Measurements from ENCODE around the gene ANXA8. TPM values are rescaled to one million over a fixed set of nuclear protein-coding genes. Genes with fewer than 3 reads are reported as not detected.
A peak's percentile ranks its signal among the peaks of the same experiment; 100 is the strongest.

The ANXA8 gene
- total RNA-seq, 1 experiment from 2014 or later: 0.22 TPM

DNA sequence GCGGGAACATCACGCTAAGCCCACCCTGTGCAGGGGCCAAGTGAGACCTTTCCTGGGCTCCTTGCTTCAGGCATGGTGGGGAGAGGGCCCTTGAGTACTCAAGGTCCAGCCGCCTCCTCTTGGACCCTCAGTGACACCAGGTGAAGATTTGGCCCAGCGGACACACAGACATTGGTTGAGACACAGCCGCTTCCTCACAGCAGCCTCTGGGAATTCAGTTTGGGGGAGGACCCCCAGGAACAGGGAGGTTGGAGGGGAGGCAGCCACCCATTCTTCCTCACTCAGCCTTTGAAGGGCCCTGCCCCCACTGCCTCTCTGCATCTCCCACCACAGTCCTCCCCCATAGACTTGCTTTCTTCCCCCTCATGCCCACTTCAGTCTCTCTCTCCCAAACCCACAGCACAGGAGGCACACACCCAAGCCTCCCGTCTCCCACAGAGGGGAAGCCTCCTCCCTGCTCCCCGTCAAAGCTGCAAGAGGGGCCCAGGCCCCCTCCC lies 31.9 kb downstream of the ANXA8 start:
- TF ChIP-seq, protein P1, sequence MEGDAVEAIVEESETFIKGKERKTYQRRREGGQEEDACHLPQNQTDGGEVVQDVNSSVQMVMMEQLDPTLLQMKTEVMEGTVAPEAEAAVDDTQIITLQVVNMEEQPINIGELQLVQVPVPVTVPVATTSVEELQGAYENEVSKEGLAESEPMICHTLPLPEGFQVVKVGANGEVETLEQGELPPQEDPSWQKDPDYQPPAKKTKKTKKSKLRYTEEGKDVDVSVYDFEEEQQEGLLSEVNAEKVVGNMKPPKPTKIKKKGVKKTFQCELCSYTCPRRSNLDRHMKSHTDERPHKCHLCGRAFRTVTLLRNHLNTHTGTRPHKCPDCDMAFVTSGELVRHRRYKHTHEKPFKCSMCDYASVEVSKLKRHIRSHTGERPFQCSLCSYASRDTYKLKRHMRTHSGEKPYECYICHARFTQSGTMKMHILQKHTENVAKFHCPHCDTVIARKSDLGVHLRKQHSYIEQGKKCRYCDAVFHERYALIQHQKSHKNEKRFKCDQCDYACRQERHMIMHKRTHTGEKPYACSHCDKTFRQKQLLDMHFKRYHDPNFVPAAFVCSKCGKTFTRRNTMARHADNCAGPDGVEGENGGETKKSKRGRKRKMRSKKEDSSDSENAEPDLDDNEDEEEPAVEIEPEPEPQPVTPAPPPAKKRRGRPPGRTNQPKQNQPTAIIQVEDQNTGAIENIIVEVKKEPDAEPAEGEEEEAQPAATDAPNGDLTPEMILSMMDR (conservative IDR thresholded peaks at IDR 0.05): no peak
- H3K4me1 ChIP-seq (ENCODE audit: insufficient read depth, low read length): no peaks in the 10 kb centered on the region
- Mint-ChIP-seq H3K36me3 (ENCODE audit: insufficient read depth in 1 of 3, low read depth in 3 of 3) (no peaks in the 10 kb centered on the region; a peak in 1 of 7 replicates), H3K27me3 (ENCODE audit: low read depth) (peaks cover 3% of the 10 kb centered on the region), H3K4me3 (no peak overlapping the region), H3K4me1 (peaks cover 12 to 17% of the 10 kb centered on the region in 2 experiments), H3K9me3 (peaks cover 0 to 2% of the 10 kb centered on the region in 2 experiments; a peak in 1 of 5 replicates), H3K27ac (peak overlapping the region in 1 of 3 experiments; percentile 65; a peak in 2 of 7 replicates)
- H3K79me1 ChIP-seq (ENCODE audit: insufficient read depth, low read depth, low read length, poor library complexity, severe bottlenecking): no peaks in the 10 kb centered on the region
- no peak overlapping the region; the same call in 1 of the 2 replicates for H3K14ac ChIP-seq (ENCODE audit: insufficient read depth, low read length)
- H3K4ac ChIP-seq (ENCODE audit: low read depth, low read length): no peak overlapping the region
- no peak overlapping the region for H2BK15ac ChIP-seq (ENCODE audit: low read depth, low read length)
- H3K27me3 ChIP-seq (ENCODE audit: insufficient read depth, low read length): no peaks in the 10 kb centered on the region
- H3K9ac ChIP-seq (ENCODE audit: extremely low read depth, insufficient read length, low read length): no peak overlapping the region
- H3K27ac ChIP-seq (ENCODE audit: insufficient read length, low read depth, low read length): no peak overlapping the region
- H4K5ac ChIP-seq (ENCODE audit: insufficient read length, low read depth, low read length): no peak overlapping the region
- H2BK120ac ChIP-seq (ENCODE audit: low read depth, low read length, poor library complexity, severe bottlenecking): no peak overlapping the region
- no peak overlapping the region for H2BK20ac ChIP-seq (ENCODE audit: low read depth, low read length, poor library complexity, severe bottlenecking)
- no peaks in the 10 kb centered on the region for H3K79me2 ChIP-seq (ENCODE audit: insufficient read depth, low read length)
- H3T11ph ChIP-seq (ENCODE audit: low read length): no peak overlapping the region
- no peak overlapping the region for H2AK5ac ChIP-seq (ENCODE audit: insufficient read length, low read length)
- WGBS (ENCODE audit: extremely low coverage, insufficient read length, low lambda C conversion rate): no CpG with 5 or more reads among the region's 7 CpGs
- no peak overlapping the region for H2AFZ ChIP-seq (ENCODE audit: low read length)
- H4K20me1 ChIP-seq (ENCODE audit: control insufficient read depth, insufficient read depth, insufficient read length): no peaks in the 10 kb centered on the region
- H3K9me3 ChIP-seq (ENCODE audit: control insufficient read depth, low read depth, low read length): no peaks in the 10 kb centered on the region
- no peaks in the 10 kb centered on the region for H3K23me2 ChIP-seq (ENCODE audit: insufficient read length, low read depth, low read length, poor library complexity, severe bottlenecking)
- H3K4me2 ChIP-seq (ENCODE audit: insufficient read depth, insufficient read length, low read length): no peak overlapping the region
- no peak overlapping the region for H2BK12ac ChIP-seq (ENCODE audit: insufficient read length, low read depth, low read length)
- H2BK5ac ChIP-seq (ENCODE audit: insufficient read length, low read length): no peak overlapping the region
- no peak overlapping the region for H3K23ac ChIP-seq (ENCODE audit: insufficient read length, low read depth, low read length)
- peak; percentile 23 for DNase-seq
- H4K8ac ChIP-seq (replicated peaks; ENCODE audit: insufficient read length, low read depth, low read length): no peak overlapping the region
- no peak overlapping the region for H3K56ac ChIP-seq (ENCODE audit: insufficient read length, low read depth, low read length)
- no peak overlapping the region for H4K91ac ChIP-seq (ENCODE audit: insufficient read length, low read depth, low read length)
- no peak overlapping the region for H3K18ac ChIP-seq (ENCODE audit: insufficient read length, low read depth, low read length)
